Muscle layer of duodenum (tissue), 2 donors: ENCODE data around the gene SMIM41.

Experiments
- H3K27ac ChIP-seq: one replicate; pipeline ENCODE4 v1.7.0; 2013; ENCODE audit warnings: mild to moderate bottlenecking, low read length
- H3K27me3 ChIP-seq: one replicate; pipeline ENCODE4 v1.7.0; 2013; ENCODE audit warnings: low read depth, mild to moderate bottlenecking, control low read depth, low read length
- H3K36me3 ChIP-seq, 2 donors: one replicate each; pipeline ENCODE4 v1.7.0; 2013; ENCODE audit warnings: low read length in 2 of 2, control low read depth in 1 of 2, mild to moderate bottlenecking in 1 of 2; ENCODE audit not compliant: insufficient read depth in 2 of 2, control insufficient read depth in 1 of 2
- H3K4me1 ChIP-seq, 2 donors: one replicate each; pipeline ENCODE4 v1.7.0; 2013; ENCODE audit warnings: low read length in 2 of 2, mild to moderate bottlenecking in 2 of 2, control low read depth in 1 of 2, moderate library complexity in 1 of 2; ENCODE audit not compliant: insufficient read depth in 2 of 2, control insufficient read depth in 1 of 2
- H3K4me3 ChIP-seq, 2 donors: one replicate each; pipeline ENCODE4 v1.7.0; 2013; ENCODE audit warnings: low read length in 2 of 2, low read depth in 1 of 2, mild to moderate bottlenecking in 1 of 2
- H3K9me3 ChIP-seq, 2 donors: one replicate each; pipeline ENCODE4 v1.7.0; 2013; ENCODE audit warnings: low read length in 2 of 2, control low read depth in 1 of 2, mild to moderate bottlenecking in 1 of 2; ENCODE audit not compliant: control insufficient read depth in 1 of 2
- donor health status: healthy.

The SMIM41 gene

GRCh38 chr12:52052468-52053186 lies 26.9 kb upstream of the SMIM41 start:
- H3K36me3 ChIP-seq: peaks cover 41 to 43% of the 10 kb centered on the region in 2 donors
- H3K4me1 ChIP-seq: peaks cover 8 to 31% of the 10 kb centered on the region in 2 donors
- H3K9me3 ChIP-seq: no peaks in the 10 kb centered on the region
- H3K4me3 ChIP-seq: peak overlapping the region; percentile 76 to 94
- peak overlapping the region; percentile 93 for H3K27ac ChIP-seq
- H3K27me3 ChIP-seq: no peaks in the 10 kb centered on the region

GRCh38 chr12:52053536-52054209 lies 25.8 kb upstream of the SMIM41 start:
- peaks cover 50 to 51% of the 10 kb centered on the region in 2 donors for H3K36me3 ChIP-seq
- H3K4me1 ChIP-seq: peaks cover 8 to 31% of the 10 kb centered on the region in 2 donors
- peak overlapping the region; percentile 76 to 94 for H3K4me3 ChIP-seq
- no peaks in the 10 kb centered on the region for H3K9me3 ChIP-seq
- no peaks in the 10 kb centered on the region for H3K27me3 ChIP-seq
- peak overlapping the region; percentile 93 for H3K27ac ChIP-seq

- peak overlapping the region; percentile 76 to 94 for H3K4me3 ChIP-seq
- no peaks in the 10 kb centered on the region for H3K9me3 ChIP-seq
- peaks cover 8 to 31% of the 10 kb centered on the region in 2 donors for H3K4me1 ChIP-seq
- H3K36me3 ChIP-seq: peaks cover 51 to 55% of the 10 kb centered on the region in 2 donors
- H3K27ac ChIP-seq: peak overlapping the region; percentile 39
- H3K27me3 ChIP-seq: no peaks in the 10 kb centered on the region
Measured at GRCh38 chr12:52054231-52054832, 25.2 kb upstream of the SMIM41 start.

GRCh38 chr12:52054833-52055730 lies 24.4 kb upstream of the SMIM41 start:
- peaks cover 51 to 55% of the 10 kb centered on the region in 2 donors for H3K36me3 ChIP-seq
- H3K9me3 ChIP-seq: no peaks in the 10 kb centered on the region
- peaks cover 4 to 31% of the 10 kb centered on the region in 2 donors for H3K4me1 ChIP-seq
- no peaks in the 10 kb centered on the region for H3K27me3 ChIP-seq
- H3K4me3 ChIP-seq: peak overlapping the region in 1 of 2 donors; percentile 76
- H3K27ac ChIP-seq: no peak overlapping the region

- no peaks in the 10 kb centered on the region for H3K9me3 ChIP-seq
- peaks cover 51 to 55% of the 10 kb centered on the region in 2 donors for H3K36me3 ChIP-seq
- no peak overlapping the region for H3K27ac ChIP-seq
- H3K4me3 ChIP-seq: peak overlapping the region in 1 of 2 donors; percentile 76
- H3K27me3 ChIP-seq: no peaks in the 10 kb centered on the region
- H3K4me1 ChIP-seq: peaks cover 0 to 31% of the 10 kb centered on the region in 2 donors
Measured at GRCh38 chr12:52055731-52056711, 23.5 kb upstream of the SMIM41 start.

GRCh38 chr12:52056801-52057637 lies 22.5 kb upstream of the SMIM41 start:
- H3K27ac ChIP-seq: no peak overlapping the region
- peaks cover 0 to 31% of the 10 kb centered on the region in 2 donors for H3K4me1 ChIP-seq
- no peaks in the 10 kb centered on the region for H3K27me3 ChIP-seq
- peak overlapping the region in 1 of 2 donors; percentile 4 for H3K4me3 ChIP-seq
- no peaks in the 10 kb centered on the region for H3K9me3 ChIP-seq
- peaks cover 51 to 55% of the 10 kb centered on the region in 2 donors for H3K36me3 ChIP-seq

- Histone ChIP-seq H3K4me1 (peaks cover 0 to 32% of the 10 kb centered on the region in 2 donors), H3K36me3 (peaks cover 47 to 55% of the 10 kb centered on the region in 2 donors), H3K27me3 (no peaks in the 10 kb centered on the region), H3K9me3 (no peaks in the 10 kb centered on the region), H3K4me3 (no peak overlapping the region), H3K27ac (no peak overlapping the region)
Measured at GRCh38 chr12:52057638-52058576, 21.6 kb upstream of the SMIM41 start.

- Histone ChIP-seq H3K27me3 (no peaks in the 10 kb centered on the region), H3K36me3 (peaks cover 38 to 50% of the 10 kb centered on the region in 2 donors), H3K27ac (no peak overlapping the region)
Measured at GRCh38 chr12:52058631-52059361, 20.7 kb upstream of the SMIM41 start.

More at GRCh38 chr12:52058631-52059361, 20.7 kb upstream of the SMIM41 start:
- Histone ChIP-seq H3K4me1 (peaks cover 0 to 31% of the 10 kb centered on the region in 2 donors), H3K9me3 (no peaks in the 10 kb centered on the region), H3K4me3 (no peak overlapping the region)
